Keratinocyte (primary cell): ENCODE results near the gene GGT5. TPM values are rescaled to one million over a fixed set of nuclear protein-coding genes. Genes with fewer than 3 reads are reported as not detected.
"Not testable (repeated sequence)": the region's sequence is repeated elsewhere in the genome, so short reads cannot be mapped to it uniquely, and the experiment has no call there.

Experiments used
- DNase-seq: peaks from one replicate; pipeline ENCODE4 v3.0.0-alpha.2; 2011; ENCODE audit warnings: low read depth, missing footprints, low spot score
- FAIRE-seq: peaks from 2 replicates; lab custom pipeline; 2011; peaks lifted over from hg19 to GRCh38; lab: Jason Lieb, UNC
- H2AFZ ChIP-seq: 2 replicates; pipeline ENCODE4 v1.6.0; 2012; ENCODE audit warnings: low read length, control low read depth, inconsistent platforms; ENCODE audit not compliant: control insufficient read depth
- H3K27ac ChIP-seq: 2 replicates; pipeline ENCODE4 v1.5.1; 2011; ENCODE audit warnings: low read length; ENCODE audit not compliant: control insufficient read depth, insufficient read depth
- H3K27me3 ChIP-seq: 3 replicates; pipeline ENCODE4 v1.6.0; 2011; ENCODE audit warnings: low read length; ENCODE audit not compliant: control insufficient read depth, insufficient read depth; ENCODE audit errors: extremely low read depth
- H3K36me3 ChIP-seq, 2 experiments: 2 replicates in 1 of 2; 3 replicates in 1 of 2; pipeline ENCODE4 v1.5.1; 2011; ENCODE audit warnings: low read length in 2 of 2, mild to moderate bottlenecking in 1 of 2; ENCODE audit not compliant: control insufficient read depth in 2 of 2, insufficient read depth in 2 of 2; ENCODE audit errors: extremely low read depth in 1 of 2
- H3K4me1 ChIP-seq: 3 replicates; pipeline ENCODE4 v1.5.1; 2011; ENCODE audit warnings: low read length; ENCODE audit not compliant: control insufficient read depth, insufficient read depth; ENCODE audit errors: extremely low read depth
- H3K4me2 ChIP-seq: 3 replicates; pipeline ENCODE4 v1.6.0; 2011; ENCODE audit warnings: low read depth, low read length; ENCODE audit not compliant: control insufficient read depth, insufficient read depth; ENCODE audit errors: extremely low read depth
- H3K4me3 ChIP-seq, 3 experiments: fragments of 200-600 bp in 1 of 3; sonication (generic) in 1 of 3; 2 replicates in 2 of 3; 3 replicates in 1 of 3; pipeline ENCODE4 v1.5.1; 2011 to 2016; ENCODE audit warnings: low read length in 3 of 3, mild to moderate bottlenecking in 3 of 3, control low read depth in 2 of 3, inconsistent platforms in 1 of 3, low read depth in 1 of 3, mixed read lengths in 1 of 3, mixed run types in 1 of 3, moderate library complexity in 1 of 3; ENCODE audit not compliant: control insufficient read depth in 2 of 3, insufficient read depth in 2 of 3; ENCODE audit errors: extremely low read depth in 1 of 3
- H3K79me2 ChIP-seq: 2 replicates; pipeline ENCODE4 v1.6.0; 2012; ENCODE audit warnings: low read length; ENCODE audit not compliant: control insufficient read depth, insufficient read depth
- H3K9ac ChIP-seq: 3 replicates; pipeline ENCODE4 v1.6.0; 2011; ENCODE audit warnings: low read length; ENCODE audit not compliant: control insufficient read depth, insufficient read depth; ENCODE audit errors: extremely low read depth
- H3K9me1 ChIP-seq: 3 replicates; pipeline ENCODE4 v1.6.0; 2011; ENCODE audit warnings: low read length; ENCODE audit not compliant: control insufficient read depth, insufficient read depth; ENCODE audit errors: extremely low read depth
- H3K9me3 ChIP-seq: 2 replicates; pipeline ENCODE4 v1.5.1; 2012; ENCODE audit warnings: low read depth, low read length; ENCODE audit not compliant: control insufficient read depth
- H4K20me1 ChIP-seq: 3 replicates; pipeline ENCODE4 v1.6.0; 2011; ENCODE audit warnings: low read length; ENCODE audit not compliant: control insufficient read depth, insufficient read depth; ENCODE audit errors: extremely low read depth
- CTCF ChIP-seq, 3 experiments: IDR thresholded peaks in 1 of 3; conservative IDR thresholded peaks in 1 of 3; optimal IDR thresholded peaks in 1 of 3; 2 replicates in 2 of 3; 3 replicates in 1 of 3; pipeline versions ENCODE3 to v1.5.1; 2011; ENCODE audit warnings: low read length in 3 of 3, mild to moderate bottlenecking in 3 of 3, moderate library complexity in 2 of 3, control low read depth in 1 of 3, inconsistent platforms in 1 of 3; ENCODE audit not compliant: insufficient read depth in 2 of 3; ENCODE audit errors: extremely low read depth in 1 of 3
- EZH2 ChIP-seq: IDR thresholded peaks from one replicate; pipeline ENCODE4 v1.6.1; 2012; ENCODE audit warnings: inconsistent platforms, mild to moderate bottlenecking, low read length, moderate library complexity
- dilution Hi-C: fragments of 300-500 bp; cut with MboI; formaldehyde crosslinking; loops from one replicate; pipeline ENCODE4 v1.7.0; 2020; ENCODE audit warnings: low sequenced_read_pairs; ENCODE audit not compliant: extremely low pct_ligation_motif_present
- polyA plus RNA-seq, 5 experiments: library from polyadenylated mRNA; depleted of rRNA in 3 of 5; stranded (reverse) in 3 of 5; stranded (forward) in 1 of 5; unstranded in 1 of 5; fragments of >200 nt; gene quantifications; 1 replicate in 1 of 5; 2 replicates in 3 of 5; 3 replicates in 1 of 5; pipeline versions ENCODE4 v1.2.1 to v1.2.3, GENCODE V29; 2011 to 2012; ENCODE audit warnings: missing spikeins in 2 of 5, low read depth in 1 of 5, low replicate concordance in 1 of 5

Gene GGT5
- polyA plus RNA-seq, 1 donor (not counting 4 experiments of a cell fraction or from before 2014, with no cell fraction given), result not detected

- H2AFZ ChIP-seq, result no peak overlapping the region
These were observed 2.9 kb upstream of the GGT5 start for GRCh38 chr22:24247564-24248344.

GRCh38 chr22:24247011-24247507 lies 2.2 kb upstream of the GGT5 start:
- Histone ChIP-seq H3K4me3 (no peak overlapping the region), H3K9me3 (no peaks in the 10 kb centered on the region), H3K27ac (no peak overlapping the region), H4K20me1 (no peaks in the 10 kb centered on the region), H3K36me3 (no peaks in the 10 kb centered on the region), H3K4me2 (no peak overlapping the region), H2AFZ (no peak overlapping the region), H3K79me2 (no peaks in the 10 kb centered on the region), H3K4me1 (peaks cover 5% of the 10 kb centered on the region), H3K9me1 (no peaks in the 10 kb centered on the region), H3K27me3 (no peaks in the 10 kb centered on the region), H3K9ac (no peak overlapping the region)
- DNase-seq (no peak), FAIRE-seq (no peak)
- dilution Hi-C loops, result no loop called here
- no peak for TF ChIP-seq EZH2
- no peak for TF ChIP-seq CTCF (optimal IDR thresholded peaks at IDR 0.05 in 1 of 3, IDR thresholded peaks at IDR 0.05 in 1 of 3, conservative IDR thresholded peaks at IDR 0.05 in 1 of 3; ENCODE audit: extremely low read depth in 1 of 3, insufficient read depth in 2 of 3, low read length in 3 of 3)

More at GRCh38 chr22:24247564-24248344, 2.9 kb upstream of the GGT5 start:
- peaks cover 5% of the 10 kb centered on the region for H3K4me1 ChIP-seq
- DNase-seq (peak; percentile 13), FAIRE-seq (no peak)
- H3K27me3 ChIP-seq, result no peaks in the 10 kb centered on the region
- no peaks in the 10 kb centered on the region for H3K36me3 ChIP-seq
- H3K4me3 ChIP-seq, result no peak overlapping the region
- no peaks in the 10 kb centered on the region for H3K9me3 ChIP-seq
- no peaks in the 10 kb centered on the region for H4K20me1 ChIP-seq
- dilution Hi-C loops, result no loop called here
- H3K79me2 ChIP-seq, result no peaks in the 10 kb centered on the region
- no peaks in the 10 kb centered on the region for H3K9me1 ChIP-seq
- H3K9ac ChIP-seq, result no peak overlapping the region
- no peak overlapping the region for H3K27ac ChIP-seq
- no peak overlapping the region for H3K4me2 ChIP-seq
- TF ChIP-seq CTCF (optimal IDR thresholded peaks at IDR 0.05 in 1 of 3, IDR thresholded peaks at IDR 0.05 in 1 of 3, conservative IDR thresholded peaks at IDR 0.05 in 1 of 3; ENCODE audit: extremely low read depth in 1 of 3, insufficient read depth in 2 of 3, low read length in 3 of 3) (peak; percentile 57 to 84 (median 81)), EZH2 (no peak)

- dilution Hi-C loops, H3K9me3 ChIP-seq, H3K79me2 ChIP-seq, H2AFZ ChIP-seq, H4K20me1 ChIP-seq, H3K4me1 ChIP-seq, H3K9me1 ChIP-seq, FAIRE-seq, H3K27me3 ChIP-seq, H3K4me3 ChIP-seq, H3K4me2 ChIP-seq, DNase-seq, H3K27ac ChIP-seq, H3K9ac ChIP-seq, H3K36me3 ChIP-seq: not testable (repeated sequence)
These were observed 991 bp upstream of the GGT5 start for GRCh38 chr22:24245584-24246561.
